Measurements from ENCODE around the gene DGKD.

Gene DGKD

GRCh38 chr2:233354500-233354924 is 218 bp downstream of the DGKD start:
- no peak overlapping the region for H3K27ac ChIP-seq (ENCODE audit: insufficient read depth in 1 of 2, low read depth in 1 of 2, low read length in 2 of 2, poor library complexity in 1 of 2, severe bottlenecking in 2 of 2)
- WGBS (ENCODE audit: insufficient coverage): 0% methylated on average over 43 of the region's 77 CpGs
- H3K36me3 ChIP-seq (ENCODE audit: control insufficient read depth in 4 of 4, insufficient read depth in 4 of 4, low read length in 3 of 4): peaks cover 0 to 4% (median 0%) of the 10 kb centered on the region in 4 experiments
- DNase-seq: no peak
- no peaks in the 10 kb centered on the region for H3K9me3 ChIP-seq (ENCODE audit: control extremely low read depth in 1 of 5, control insufficient read depth in 4 of 5, insufficient read depth in 2 of 5, low read depth in 1 of 5, low read length in 4 of 5)
- ChIA-PET CTCF (interaction anchor here (1.4 to 1.6 kb wide), 3 partner anchors 21 to 33 kb away, joined by 3 to 8 read pairs (median 6); no protein-coding TSS in a partner anchor), POLR2A (no interaction called here)
- H3K4me3 ChIP-seq (ENCODE audit: control insufficient read depth in 1 of 7, extremely low read depth in 1 of 7, insufficient read depth in 4 of 7, low read depth in 2 of 7, low read length in 6 of 7): peak overlapping the region; percentile 55 to 89 (median 78)
- no peaks in the 10 kb centered on the region for H3K27me3 ChIP-seq (replicated peaks in 2 of 5; ENCODE audit: control insufficient read depth in 4 of 5, insufficient read depth in 5 of 5, low read length in 4 of 5)
- H3K4me1 ChIP-seq (ENCODE audit: control extremely low read depth in 1 of 4, control insufficient read depth in 4 of 4, insufficient read depth in 4 of 4, low read length in 3 of 4): peaks cover 40 to 72% (median 52%) of the 10 kb centered on the region in 4 experiments

GRCh38 chr2:233354971-233355574 is 779 bp downstream of the DGKD start:
- CTCF ChIA-PET: interaction anchor here (1.1 to 1.4 kb wide), 2 partner anchors 11 to 23 kb away, joined by 3 read pairs; no protein-coding TSS in a partner anchor
- peaks cover 0 to 4% (median 0%) of the 10 kb centered on the region in 4 experiments for H3K36me3 ChIP-seq (ENCODE audit: control insufficient read depth in 4 of 4, insufficient read depth in 4 of 4, low read length in 3 of 4)
- peak overlapping the region; percentile 55 to 89 (median 78) for H3K4me3 ChIP-seq (ENCODE audit: control insufficient read depth in 1 of 7, extremely low read depth in 1 of 7, insufficient read depth in 4 of 7, low read depth in 2 of 7, low read length in 6 of 7)
- H3K4me1 ChIP-seq (ENCODE audit: control extremely low read depth in 1 of 4, control insufficient read depth in 4 of 4, insufficient read depth in 4 of 4, low read length in 3 of 4): peaks cover 36 to 67% (median 47%) of the 10 kb centered on the region in 4 experiments
- H3K9me3 ChIP-seq (ENCODE audit: control extremely low read depth in 1 of 5, control insufficient read depth in 4 of 5, insufficient read depth in 2 of 5, low read depth in 1 of 5, low read length in 4 of 5): no peaks in the 10 kb centered on the region
- 6% methylated on average over 43 of the region's 46 CpGs for WGBS (ENCODE audit: insufficient coverage)
- POLR2A ChIA-PET: no interaction called here
- no peak overlapping the region for H3K27ac ChIP-seq (ENCODE audit: insufficient read depth in 1 of 2, low read depth in 1 of 2, low read length in 2 of 2, poor library complexity in 1 of 2, severe bottlenecking in 2 of 2)
- H3K27me3 ChIP-seq (replicated peaks in 2 of 5; ENCODE audit: control insufficient read depth in 4 of 5, insufficient read depth in 5 of 5, low read length in 4 of 5): no peaks in the 10 kb centered on the region
- peak in 1 of 3 donors; percentile 22 for DNase-seq

DNA sequence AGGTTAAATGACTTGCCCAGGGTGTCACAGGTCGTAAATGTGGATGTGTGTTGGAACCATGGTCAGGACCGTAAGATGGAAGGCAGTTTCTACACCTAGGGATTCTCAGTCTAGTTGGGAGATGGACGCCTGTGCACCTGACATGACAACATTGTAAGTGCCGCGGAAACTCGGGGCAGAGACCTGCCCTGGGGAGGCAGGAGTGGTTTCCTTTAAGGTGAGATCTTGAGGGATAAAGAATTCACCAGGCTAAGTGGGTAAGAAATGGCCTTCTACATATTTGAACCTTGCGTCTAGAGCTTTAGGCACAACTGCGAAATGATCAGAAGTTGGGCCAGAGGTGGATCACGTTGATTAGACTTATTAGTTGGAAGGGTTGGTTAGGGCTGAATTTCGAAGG is 1.6 kb downstream of the DGKD start:
- Histone ChIP-seq H3K4me1 (ENCODE audit: control extremely low read depth in 1 of 4, control insufficient read depth in 4 of 4, insufficient read depth in 4 of 4, low read length in 3 of 4) (peaks cover 27 to 59% (median 39%) of the 10 kb centered on the region in 4 experiments), H3K27me3 (replicated peaks in 2 of 5; ENCODE audit: control insufficient read depth in 4 of 5, insufficient read depth in 5 of 5, low read length in 4 of 5) (no peaks in the 10 kb centered on the region), H3K27ac (ENCODE audit: insufficient read depth in 1 of 2, low read depth in 1 of 2, low read length in 2 of 2, poor library complexity in 1 of 2, severe bottlenecking in 2 of 2) (no peak overlapping the region), H3K9me3 (ENCODE audit: control extremely low read depth in 1 of 5, control insufficient read depth in 4 of 5, insufficient read depth in 2 of 5, low read depth in 1 of 5, low read length in 4 of 5) (no peaks in the 10 kb centered on the region), H3K36me3 (ENCODE audit: control insufficient read depth in 4 of 4, insufficient read depth in 4 of 4, low read length in 3 of 4) (peaks cover 0 to 4% (median 0%) of the 10 kb centered on the region in 4 experiments), H3K4me3 (ENCODE audit: control insufficient read depth in 1 of 7, extremely low read depth in 1 of 7, insufficient read depth in 4 of 7, low read depth in 2 of 7, low read length in 6 of 7) (peak overlapping the region in 3 of 7 experiments; percentile 78 to 89 (median 81))
- no peak for DNase-seq
- POLR2A ChIA-PET: interaction anchor here (0.6 kb wide), 1 partner anchor 89 kb away, joined by 3 read pairs; no protein-coding TSS in a partner anchor
- 95% methylated on average over 8 of the region's 10 CpGs for WGBS (ENCODE audit: insufficient coverage)
- CTCF ChIA-PET: interaction anchor here (0.9 to 2.9 kb wide), 5 partner anchors 10 to 88 kb away, joined by 3 to 12 read pairs (median 3); no protein-coding TSS in a partner anchor

DNA sequence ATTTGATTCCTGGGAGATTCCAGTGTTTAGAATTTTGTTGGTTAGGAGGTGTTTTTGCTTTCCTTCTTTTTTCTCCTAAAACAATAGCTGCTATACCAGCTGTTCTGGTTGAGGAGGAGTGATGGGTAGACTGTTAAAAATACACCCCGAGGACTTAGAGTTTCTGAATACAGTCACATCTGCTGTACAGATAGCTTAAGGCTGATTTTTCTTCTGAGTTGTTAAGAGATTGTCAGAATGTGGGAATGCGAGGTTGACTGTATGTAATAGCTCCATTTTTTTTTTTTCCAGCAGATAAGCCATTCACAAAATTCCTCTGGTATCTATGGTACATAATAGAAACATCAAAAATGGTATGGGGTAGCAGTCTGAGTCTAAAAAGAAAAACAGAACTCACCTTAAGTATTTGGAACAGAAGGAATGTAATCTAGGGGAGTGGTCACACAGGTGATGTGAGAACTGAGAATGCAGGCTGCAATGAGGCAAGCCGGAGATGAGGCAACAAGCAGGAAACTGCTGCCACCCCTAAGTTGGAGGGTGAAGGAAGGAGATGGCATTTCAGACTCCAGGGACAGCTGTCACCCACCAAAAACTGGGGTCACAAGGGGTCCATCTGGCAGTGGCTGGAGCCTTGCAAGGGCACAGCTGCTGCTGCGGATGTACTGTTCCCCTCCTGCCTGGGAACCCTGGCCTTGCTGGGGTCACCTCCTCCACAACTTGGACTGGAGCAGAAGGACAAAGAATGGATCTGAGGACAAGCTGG is 2.4 kb downstream of the DGKD start:
- no peak for DNase-seq
- Histone ChIP-seq H3K27ac (ENCODE audit: insufficient read depth in 1 of 2, low read depth in 1 of 2, low read length in 2 of 2, poor library complexity in 1 of 2, severe bottlenecking in 2 of 2) (no peak overlapping the region), H3K9me3 (ENCODE audit: control extremely low read depth in 1 of 5, control insufficient read depth in 4 of 5, insufficient read depth in 2 of 5, low read depth in 1 of 5, low read length in 4 of 5) (no peaks in the 10 kb centered on the region), H3K4me1 (ENCODE audit: control extremely low read depth in 1 of 4, control insufficient read depth in 4 of 4, insufficient read depth in 4 of 4, low read length in 3 of 4) (peaks cover 22 to 53% (median 33%) of the 10 kb centered on the region in 4 experiments), H3K36me3 (ENCODE audit: control insufficient read depth in 4 of 4, insufficient read depth in 4 of 4, low read length in 3 of 4) (peaks cover 0 to 4% (median 1%) of the 10 kb centered on the region in 4 experiments), H3K4me3 (ENCODE audit: control insufficient read depth in 1 of 7, extremely low read depth in 1 of 7, insufficient read depth in 4 of 7, low read depth in 2 of 7, low read length in 6 of 7) (peak overlapping the region in 1 of 7 experiments; percentile 4), H3K27me3 (replicated peaks in 2 of 5; ENCODE audit: control insufficient read depth in 4 of 5, insufficient read depth in 5 of 5, low read length in 4 of 5) (no peaks in the 10 kb centered on the region)
- ChIA-PET CTCF (interaction anchor here (0.9 to 2.9 kb wide), 4 partner anchors 10 to 87 kb away, joined by 3 to 12 read pairs (median 4); no protein-coding TSS in a partner anchor), POLR2A (interaction anchor here (0.6 kb wide), 1 partner anchor 89 kb away, joined by 3 read pairs; no protein-coding TSS in a partner anchor)
- 79% methylated on average over 3 of the region's 4 CpGs for WGBS (ENCODE audit: insufficient coverage)

- CTCF ChIA-PET: interaction anchor here (0.7 to 2.9 kb wide), 4 partner anchors 9 to 41 kb away, joined by 4 to 12 read pairs (median 5); no protein-coding TSS in a partner anchor
Measured at GRCh38 chr2:233358335-233358734, 4.0 kb downstream of the DGKD start.

DNA sequence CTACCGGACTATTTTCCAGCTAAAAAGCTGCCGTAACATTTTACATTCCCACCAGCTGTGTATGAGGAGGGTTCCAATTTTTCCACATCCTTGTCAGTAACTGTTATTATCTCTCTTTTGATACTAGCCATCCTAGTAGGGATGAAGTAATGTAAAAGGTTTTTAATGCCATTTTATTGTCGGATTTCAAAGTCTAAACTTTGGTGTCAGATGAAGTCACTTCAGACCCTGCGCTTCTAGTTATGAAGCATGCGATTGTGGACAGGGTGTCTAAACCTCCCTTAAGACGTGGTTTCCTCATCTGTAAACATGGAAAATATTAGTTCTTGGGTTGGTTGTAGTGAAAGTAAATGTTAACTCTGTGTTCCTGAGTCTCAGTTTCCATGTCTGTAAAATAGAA is 4.7 kb downstream of the DGKD start:
- Histone ChIP-seq H3K36me3 (ENCODE audit: control insufficient read depth in 4 of 4, insufficient read depth in 4 of 4, low read length in 3 of 4) (peaks cover 0 to 7% (median 2%) of the 10 kb centered on the region in 4 experiments), H3K9me3 (ENCODE audit: control extremely low read depth in 1 of 5, control insufficient read depth in 4 of 5, insufficient read depth in 2 of 5, low read depth in 1 of 5, low read length in 4 of 5) (peaks cover 0 to 5% (median 4%) of the 10 kb centered on the region in 5 experiments), H3K27ac (ENCODE audit: insufficient read depth in 1 of 2, low read depth in 1 of 2, low read length in 2 of 2, poor library complexity in 1 of 2, severe bottlenecking in 2 of 2) (no peak overlapping the region), H3K4me1 (ENCODE audit: control extremely low read depth in 1 of 4, control insufficient read depth in 4 of 4, insufficient read depth in 4 of 4, low read length in 3 of 4) (peaks cover 10 to 37% (median 27%) of the 10 kb centered on the region in 4 experiments), H3K27me3 (replicated peaks in 2 of 5; ENCODE audit: control insufficient read depth in 4 of 5, insufficient read depth in 5 of 5, low read length in 4 of 5) (no peaks in the 10 kb centered on the region), H3K4me3 (ENCODE audit: control insufficient read depth in 1 of 7, extremely low read depth in 1 of 7, insufficient read depth in 4 of 7, low read depth in 2 of 7, low read length in 6 of 7) (no peak overlapping the region)
- DNase-seq: no peak
- CTCF ChIA-PET: interaction anchor here (1.9 kb wide), 1 partner anchor 12 kb away, joined by 5 read pairs; no protein-coding TSS in a partner anchor
- POLR2A ChIA-PET: no interaction called here
- 100% methylated on average over 4 of the region's 6 CpGs for WGBS (ENCODE audit: insufficient coverage)

More at GRCh38 chr2:233358335-233358734, 4.0 kb downstream of the DGKD start:
- peaks cover 16 to 43% (median 30%) of the 10 kb centered on the region in 4 experiments for H3K4me1 ChIP-seq (ENCODE audit: control extremely low read depth in 1 of 4, control insufficient read depth in 4 of 4, insufficient read depth in 4 of 4, low read length in 3 of 4)
- DNase-seq: no peak
- peak overlapping the region in 1 of 7 experiments; percentile 34 for H3K4me3 ChIP-seq (ENCODE audit: control insufficient read depth in 1 of 7, extremely low read depth in 1 of 7, insufficient read depth in 4 of 7, low read depth in 2 of 7, low read length in 6 of 7)
- H3K9me3 ChIP-seq (ENCODE audit: control extremely low read depth in 1 of 5, control insufficient read depth in 4 of 5, insufficient read depth in 2 of 5, low read depth in 1 of 5, low read length in 4 of 5): peaks cover 0 to under 1% (median 0%) of the 10 kb centered on the region in 5 experiments
- POLR2A ChIA-PET: no interaction called here
- WGBS (ENCODE audit: insufficient coverage): no CpG with 5 or more reads among the region's 4 CpGs
- no peak overlapping the region for H3K27ac ChIP-seq (ENCODE audit: insufficient read depth in 1 of 2, low read depth in 1 of 2, low read length in 2 of 2, poor library complexity in 1 of 2, severe bottlenecking in 2 of 2)
- H3K36me3 ChIP-seq (ENCODE audit: control insufficient read depth in 4 of 4, insufficient read depth in 4 of 4, low read length in 3 of 4): peaks cover 0 to 4% (median 1%) of the 10 kb centered on the region in 4 experiments
- no peaks in the 10 kb centered on the region for H3K27me3 ChIP-seq (replicated peaks in 2 of 5; ENCODE audit: control insufficient read depth in 4 of 5, insufficient read depth in 5 of 5, low read length in 4 of 5)
